ENCODE data around the gene CDH4.

CDH4 gene

GRCh38 chr20:61887596-61888093 is 635.6 kb downstream of the CDH4 start:
- no peak overlapping the region for H3K4me3 ChIP-seq (ENCODE audit: low read depth, low read length)
- no peak for TF ChIP-seq CTCF (IDR thresholded peaks at IDR 0.05; ENCODE audit: low read depth, low read length)

GRCh38 chr20:61888101-61888865 is 636.2 kb downstream of the CDH4 start:
- no peak overlapping the region for H3K4me3 ChIP-seq (ENCODE audit: low read depth, low read length)
- no peak for TF ChIP-seq CTCF (IDR thresholded peaks at IDR 0.05; ENCODE audit: low read depth, low read length)

- no peak for TF ChIP-seq CTCF (IDR thresholded peaks at IDR 0.05; ENCODE audit: low read depth, low read length)
- H3K4me3 ChIP-seq (ENCODE audit: low read depth, low read length), result no peak overlapping the region
Observed at GRCh38 chr20:61889659-61890058, 637.6 kb downstream of the CDH4 start.

GRCh38 chr20:61890210-61890609 is 638.1 kb downstream of the CDH4 start:
- H3K4me3 ChIP-seq (ENCODE audit: low read depth, low read length), result no peak overlapping the region
- TF ChIP-seq CTCF (IDR thresholded peaks at IDR 0.05; ENCODE audit: low read depth, low read length), result no peak

- no peak for TF ChIP-seq CTCF (IDR thresholded peaks at IDR 0.05; ENCODE audit: low read depth, low read length)
- H3K4me3 ChIP-seq (ENCODE audit: low read depth, low read length), result no peak overlapping the region
Observed at GRCh38 chr20:61891476-61891875, 639.4 kb downstream of the CDH4 start.

- no peak for TF ChIP-seq CTCF (IDR thresholded peaks at IDR 0.05; ENCODE audit: low read depth, low read length)
Observed at GRCh38 chr20:61891916-61892649, 640.0 kb downstream of the CDH4 start.

GRCh38 chr20:61895016-61895415 is 643.0 kb downstream of the CDH4 start:
- no peak overlapping the region for H3K4me3 ChIP-seq (ENCODE audit: low read depth, low read length)
- no peak for TF ChIP-seq CTCF (IDR thresholded peaks at IDR 0.05; ENCODE audit: low read depth, low read length)

More at GRCh38 chr20:61891916-61892649, 640.0 kb downstream of the CDH4 start:
- H3K4me3 ChIP-seq (ENCODE audit: low read depth, low read length), result no peak overlapping the region
